ENCODE measurements around the gene E2F8. TPM values are rescaled to one million over a fixed set of nuclear protein-coding genes. Genes with fewer than 3 reads are reported as not detected.

E2F8 gene
- total RNA-seq, 1 donor from 2014 or later: 0.34 TPM

- peaks cover 10% of the 10 kb centered on the region for H3K36me3 Mint-ChIP-seq (ENCODE audit: unreplicated experiment)
- no peak overlapping the region for H3K27ac Mint-ChIP-seq (ENCODE audit: unreplicated experiment)
- peaks cover 6% of the 10 kb centered on the region for H3K27me3 Mint-ChIP-seq (ENCODE audit: unreplicated experiment)
- no peak for TF ChIP-seq CTCF (IDR thresholded peaks at IDR 0.05; ENCODE audit: partially characterized antibody, unreplicated experiment)
- peaks cover 4% of the 10 kb centered on the region for H3K9me3 Mint-ChIP-seq (ENCODE audit: unreplicated experiment)
- H3K4me3 Mint-ChIP-seq (ENCODE audit: unreplicated experiment): no peak overlapping the region
- no peak for DNase-seq
- H3K4me1 Mint-ChIP-seq (ENCODE audit: low read depth, unreplicated experiment): no peaks in the 10 kb centered on the region
Measured at GRCh38 chr11:19253153-19253745, 12.5 kb upstream of the E2F8 start.

- no peak for TF ChIP-seq CTCF (IDR thresholded peaks at IDR 0.05; ENCODE audit: partially characterized antibody, unreplicated experiment)
- no peak for DNase-seq
- Mint-ChIP-seq H3K4me1 (ENCODE audit: low read depth, unreplicated experiment) (no peaks in the 10 kb centered on the region), H3K9me3 (ENCODE audit: unreplicated experiment) (peaks cover 4% of the 10 kb centered on the region), H3K27me3 (ENCODE audit: unreplicated experiment) (peaks cover 6% of the 10 kb centered on the region), H3K36me3 (ENCODE audit: unreplicated experiment) (peaks cover 10% of the 10 kb centered on the region), H3K27ac (ENCODE audit: unreplicated experiment) (no peak overlapping the region), H3K4me3 (ENCODE audit: unreplicated experiment) (no peak overlapping the region)
Measured at GRCh38 chr11:19252394-19253152, 11.8 kb upstream of the E2F8 start.

GRCh38 chr11:19251577-19251976 lies 10.8 kb upstream of the E2F8 start:
- DNase-seq: no peak
- H3K4me1 Mint-ChIP-seq (ENCODE audit: low read depth, unreplicated experiment): no peaks in the 10 kb centered on the region
- H3K4me3 Mint-ChIP-seq (ENCODE audit: unreplicated experiment): no peak overlapping the region
- TF ChIP-seq CTCF (IDR thresholded peaks at IDR 0.05; ENCODE audit: partially characterized antibody, unreplicated experiment): no peak
- no peak overlapping the region for H3K27ac Mint-ChIP-seq (ENCODE audit: unreplicated experiment)
- H3K27me3 Mint-ChIP-seq (ENCODE audit: unreplicated experiment): peaks cover 6% of the 10 kb centered on the region
- H3K36me3 Mint-ChIP-seq (ENCODE audit: unreplicated experiment): peaks cover 10% of the 10 kb centered on the region
- H3K9me3 Mint-ChIP-seq (ENCODE audit: unreplicated experiment): peaks cover 4% of the 10 kb centered on the region

GRCh38 chr11:19246816-19247215 lies 6.1 kb upstream of the E2F8 start:
- H3K27ac Mint-ChIP-seq (ENCODE audit: unreplicated experiment): no peak overlapping the region
- peaks cover 8% of the 10 kb centered on the region for H3K27me3 Mint-ChIP-seq (ENCODE audit: unreplicated experiment)
- no peak for TF ChIP-seq CTCF (IDR thresholded peaks at IDR 0.05; ENCODE audit: partially characterized antibody, unreplicated experiment)

GRCh38 chr11:19245351-19245750 lies 4.6 kb upstream of the E2F8 start:
- H3K27me3 Mint-ChIP-seq (ENCODE audit: unreplicated experiment): peaks cover 6% of the 10 kb centered on the region
- H3K9me3 Mint-ChIP-seq (ENCODE audit: unreplicated experiment): peaks cover 3% of the 10 kb centered on the region
- peaks cover 4% of the 10 kb centered on the region for H3K4me1 Mint-ChIP-seq (ENCODE audit: low read depth, unreplicated experiment)
- H3K27ac Mint-ChIP-seq (ENCODE audit: unreplicated experiment): no peak overlapping the region
- H3K36me3 Mint-ChIP-seq (ENCODE audit: unreplicated experiment): peaks cover 4% of the 10 kb centered on the region
- H3K4me3 Mint-ChIP-seq (ENCODE audit: unreplicated experiment): no peak overlapping the region
- no peak for DNase-seq
- no peak for TF ChIP-seq CTCF (IDR thresholded peaks at IDR 0.05; ENCODE audit: partially characterized antibody, unreplicated experiment)

More at GRCh38 chr11:19246816-19247215, 6.1 kb upstream of the E2F8 start:
- H3K36me3 Mint-ChIP-seq (ENCODE audit: unreplicated experiment): peaks cover 4% of the 10 kb centered on the region
- no peak overlapping the region for H3K4me3 Mint-ChIP-seq (ENCODE audit: unreplicated experiment)
- no peak for DNase-seq
- H3K9me3 Mint-ChIP-seq (ENCODE audit: unreplicated experiment): peaks cover 3% of the 10 kb centered on the region
- H3K4me1 Mint-ChIP-seq (ENCODE audit: low read depth, unreplicated experiment): peaks cover 4% of the 10 kb centered on the region

Data from glutamatergic neuron (in vitro differentiated cells).